SK-N-SH treated with all-trans-retinoic acid at 6 μM for 48 hours (cell line): ENCODE measurements around the gene TYSND1.

Experiments
- ARNTL ChIP-seq: fragments of 450-650 bp; formaldehyde crosslinking; IDR thresholded peaks from 2 replicates; pipeline ENCODE4 v1.5.0; 2020; ENCODE audit warnings: low read depth, mild to moderate bottlenecking, moderate library complexity, borderline replicate concordance
- TCF4 ChIP-seq: fragments of 250-450 bp; sonication (Bioruptor Pico); IDR thresholded peaks from 2 replicates; pipeline ENCODE4 v1.8.0; 2021; ENCODE audit warnings: mild to moderate bottlenecking, moderate library complexity, borderline replicate concordance
- ZFP30 ChIP-seq: fragments of 450-650 bp; formaldehyde crosslinking; IDR thresholded peaks from 2 replicates; pipeline ENCODE4 v1.5.0; 2022; ENCODE audit warnings: mild to moderate bottlenecking, moderate library complexity
- TF ChIP-seq, protein P1 (sequence below): fragments of 250-450 bp; sonication (Bioruptor Pico); IDR thresholded peaks from 2 replicates; pipeline ENCODE4 v1.8.0; 2020; ENCODE audit warnings: mild to moderate bottlenecking, moderate library complexity, borderline replicate concordance

DNA sequence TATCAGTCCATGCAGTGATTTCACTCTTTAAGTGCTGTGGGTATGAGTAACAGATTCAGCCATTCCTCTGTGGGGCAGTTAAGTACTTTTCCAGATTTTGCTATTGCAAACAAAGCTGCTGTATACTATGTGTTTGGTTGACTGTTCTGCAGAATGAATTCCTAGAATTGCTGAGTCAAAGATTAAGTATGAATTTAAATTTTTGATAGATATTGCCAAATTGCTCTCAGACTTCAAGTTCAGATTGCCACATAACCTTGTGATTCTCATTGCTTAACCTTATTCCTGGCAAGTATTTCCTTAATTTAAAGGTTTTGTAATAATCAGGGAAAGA, 45.4 kb upstream of the TYSND1 start:
- TF ChIP-seq ZFP30 (no peak), ARNTL (CRISPR knock-in tag) (no peak), TCF4 (no peak)
- TF ChIP-seq, protein P1, sequence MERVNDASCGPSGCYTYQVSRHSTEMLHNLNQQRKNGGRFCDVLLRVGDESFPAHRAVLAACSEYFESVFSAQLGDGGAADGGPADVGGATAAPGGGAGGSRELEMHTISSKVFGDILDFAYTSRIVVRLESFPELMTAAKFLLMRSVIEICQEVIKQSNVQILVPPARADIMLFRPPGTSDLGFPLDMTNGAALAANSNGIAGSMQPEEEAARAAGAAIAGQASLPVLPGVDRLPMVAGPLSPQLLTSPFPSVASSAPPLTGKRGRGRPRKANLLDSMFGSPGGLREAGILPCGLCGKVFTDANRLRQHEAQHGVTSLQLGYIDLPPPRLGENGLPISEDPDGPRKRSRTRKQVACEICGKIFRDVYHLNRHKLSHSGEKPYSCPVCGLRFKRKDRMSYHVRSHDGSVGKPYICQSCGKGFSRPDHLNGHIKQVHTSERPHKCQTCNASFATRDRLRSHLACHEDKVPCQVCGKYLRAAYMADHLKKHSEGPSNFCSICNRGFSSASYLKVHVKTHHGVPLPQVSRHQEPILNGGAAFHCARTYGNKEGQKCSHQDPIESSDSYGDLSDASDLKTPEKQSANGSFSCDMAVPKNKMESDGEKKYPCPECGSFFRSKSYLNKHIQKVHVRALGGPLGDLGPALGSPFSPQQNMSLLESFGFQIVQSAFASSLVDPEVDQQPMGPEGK (CRISPR knock-in tag) = no peak
